Left ventricle myocardium inferior (tissue), 1 donor: Measurements from ENCODE around the gene PHLPP1. TPM values are rescaled to one million over a fixed set of nuclear protein-coding genes. Genes with fewer than 3 reads are reported as not detected.

Experiments
- DNase-seq: peaks from one replicate; pipeline ENCODE4 v3.0.0-alpha.2; 2020
- H3K27ac ChIP-seq: fragments of 200-600 bp; replicated peaks from 2 replicates; pipeline ENCODE4 v1.8.0; 2021
- H3K27me3 ChIP-seq: fragments of 200-600 bp; 2 replicates; pipeline ENCODE4 v1.8.0; 2021; ENCODE audit warnings: low read depth
- H3K36me3 ChIP-seq: fragments of 200-600 bp; 2 replicates; pipeline ENCODE4 v1.8.0; 2021
- H3K4me1 ChIP-seq: fragments of 200-600 bp; 2 replicates; pipeline ENCODE4 v1.8.0; 2021
- H3K4me3 ChIP-seq: fragments of 200-600 bp; 2 replicates; pipeline ENCODE4 v1.8.0; 2021; ENCODE audit warnings: mild to moderate bottlenecking, moderate library complexity
- H3K9me3 ChIP-seq: fragments of 200-600 bp; replicated peaks from 2 replicates; pipeline ENCODE4 v1.8.0; 2021
- intact Hi-C: fragments of 100-400 bp; cut with micrococcal nuclease; formaldehyde crosslinking; loops from one replicate; pipeline ENCODE4 v1.11.0; 2022
- total RNA-seq: library from RNA; stranded (reverse); fragmentation: NEBNext Ultra II Directional; extraction: Animal tissue kit (Norgen Biotek cat#: 25700); gene quantifications from one replicate; pipeline ENCODE4 v1.2.1, GENCODE V29; 2021
- TF ChIP-seq, protein P1 (sequence below): fragments of 200-600 bp; IDR thresholded peaks from 2 replicates; pipeline ENCODE4 v1.8.0; 2021; ENCODE audit warnings: antibody characterized with exemption, mild to moderate bottlenecking, borderline replicate concordance
- donor health status: DM: no; HTN: yes; CAD: no; lungs with severe emphysema.

PHLPP1 gene
- total RNA-seq, 1 donor from 2014 or later, result 5.9 TPM

GRCh38 chr18:62881509-62882016 is 166.2 kb downstream of the PHLPP1 start:
- intact Hi-C loops, result no loop called here
- Histone ChIP-seq H3K4me1 (peaks cover 55% of the 10 kb centered on the region), H3K4me3 (no peak overlapping the region), H3K9me3 (no peaks in the 10 kb centered on the region), H3K36me3 (no peaks in the 10 kb centered on the region), H3K27ac (peak overlapping the region; percentile 28), H3K27me3 (no peaks in the 10 kb centered on the region)
- TF ChIP-seq, protein P1, sequence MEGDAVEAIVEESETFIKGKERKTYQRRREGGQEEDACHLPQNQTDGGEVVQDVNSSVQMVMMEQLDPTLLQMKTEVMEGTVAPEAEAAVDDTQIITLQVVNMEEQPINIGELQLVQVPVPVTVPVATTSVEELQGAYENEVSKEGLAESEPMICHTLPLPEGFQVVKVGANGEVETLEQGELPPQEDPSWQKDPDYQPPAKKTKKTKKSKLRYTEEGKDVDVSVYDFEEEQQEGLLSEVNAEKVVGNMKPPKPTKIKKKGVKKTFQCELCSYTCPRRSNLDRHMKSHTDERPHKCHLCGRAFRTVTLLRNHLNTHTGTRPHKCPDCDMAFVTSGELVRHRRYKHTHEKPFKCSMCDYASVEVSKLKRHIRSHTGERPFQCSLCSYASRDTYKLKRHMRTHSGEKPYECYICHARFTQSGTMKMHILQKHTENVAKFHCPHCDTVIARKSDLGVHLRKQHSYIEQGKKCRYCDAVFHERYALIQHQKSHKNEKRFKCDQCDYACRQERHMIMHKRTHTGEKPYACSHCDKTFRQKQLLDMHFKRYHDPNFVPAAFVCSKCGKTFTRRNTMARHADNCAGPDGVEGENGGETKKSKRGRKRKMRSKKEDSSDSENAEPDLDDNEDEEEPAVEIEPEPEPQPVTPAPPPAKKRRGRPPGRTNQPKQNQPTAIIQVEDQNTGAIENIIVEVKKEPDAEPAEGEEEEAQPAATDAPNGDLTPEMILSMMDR, result no peak
- DNase-seq, result no peak

- TF ChIP-seq, protein P1, result no peak
- peaks cover 33% of the 10 kb centered on the region for H3K4me1 ChIP-seq
- no peaks in the 10 kb centered on the region for H3K9me3 ChIP-seq
- intact Hi-C loops, result no loop called here
- DNase-seq, result no peak
- no peaks in the 10 kb centered on the region for H3K27me3 ChIP-seq
- no peak overlapping the region for H3K4me3 ChIP-seq
- no peak overlapping the region for H3K27ac ChIP-seq
- no peaks in the 10 kb centered on the region for H3K36me3 ChIP-seq
These were observed 168.8 kb downstream of the PHLPP1 start for GRCh38 chr18:62883937-62884735.

- TF ChIP-seq, protein P1, result no peak
- DNase-seq, result no peak
- no peaks in the 10 kb centered on the region for H3K9me3 ChIP-seq
- no peaks in the 10 kb centered on the region for H3K36me3 ChIP-seq
- no peaks in the 10 kb centered on the region for H3K27me3 ChIP-seq
- no peak overlapping the region for H3K27ac ChIP-seq
- peaks cover 31% of the 10 kb centered on the region for H3K4me1 ChIP-seq
- intact Hi-C loops, result no loop called here
- no peak overlapping the region for H3K4me3 ChIP-seq
These were observed 170.5 kb downstream of the PHLPP1 start for GRCh38 chr18:62885804-62886203.

DNA sequence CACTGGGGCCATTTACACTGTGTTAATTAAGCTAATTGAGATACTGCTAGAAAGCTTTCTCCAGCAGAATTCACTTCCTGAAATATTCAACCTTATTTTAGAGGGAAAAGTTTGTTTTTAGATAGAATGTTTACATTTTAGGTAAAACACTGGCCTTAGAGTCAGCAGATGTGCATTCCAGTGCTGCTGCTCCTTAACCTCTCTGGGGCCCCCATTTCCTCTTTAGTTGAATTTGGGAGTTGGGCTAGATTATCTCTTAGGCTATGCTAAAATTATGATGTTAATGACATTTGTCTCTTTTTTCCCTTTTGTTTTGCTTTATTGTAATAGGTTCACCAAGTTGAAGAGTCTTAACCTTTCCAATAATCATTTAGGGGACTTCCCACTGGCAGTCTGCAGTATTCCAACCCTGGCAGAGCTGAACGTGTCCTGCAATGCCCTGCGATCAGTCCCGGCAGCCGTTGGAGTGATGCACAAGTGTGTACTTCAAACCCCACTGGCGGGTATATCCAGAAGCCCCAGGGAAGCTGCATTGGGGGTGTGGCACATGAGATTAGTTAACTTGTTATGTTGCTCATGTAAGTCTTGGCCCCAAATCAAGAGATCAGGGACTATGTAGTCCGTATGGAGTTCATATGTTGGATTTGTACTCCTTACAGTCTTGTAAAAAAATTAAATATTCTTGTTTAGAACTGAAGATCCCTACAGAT is 179.5 kb downstream of the PHLPP1 start:
- no peak for DNase-seq
- no peaks in the 10 kb centered on the region for H3K27me3 ChIP-seq
- H3K4me1 ChIP-seq, result no peaks in the 10 kb centered on the region
- intact Hi-C loops, result no loop called here
- H3K4me3 ChIP-seq, result no peak overlapping the region
- no peak overlapping the region for H3K27ac ChIP-seq
- no peaks in the 10 kb centered on the region for H3K9me3 ChIP-seq
- peaks cover 40% of the 10 kb centered on the region for H3K36me3 ChIP-seq
- TF ChIP-seq, protein P1, result no peak

DNA sequence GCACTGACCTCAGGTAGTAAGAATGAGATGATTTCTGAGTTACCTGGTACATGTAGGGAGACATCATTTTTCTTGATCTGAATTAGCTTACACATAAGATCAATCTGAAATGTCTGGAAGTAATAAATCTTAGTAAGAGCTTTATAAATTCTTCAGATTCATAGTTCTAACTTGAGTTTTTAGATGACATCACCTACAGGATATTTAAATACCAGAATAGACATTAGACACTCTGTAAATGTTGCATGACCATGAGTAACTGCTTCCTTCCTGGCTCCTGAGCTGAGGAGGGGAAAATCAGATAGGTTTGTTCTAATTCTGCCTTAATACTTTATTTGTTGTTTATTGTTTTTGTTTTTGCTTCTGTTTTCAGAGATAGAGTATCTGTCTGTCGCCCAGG is 181.8 kb downstream of the PHLPP1 start:
- Histone ChIP-seq H3K4me3 (no peak overlapping the region), H3K36me3 (peaks cover 41% of the 10 kb centered on the region), H3K27me3 (no peaks in the 10 kb centered on the region), H3K4me1 (peaks cover under 1% of the 10 kb centered on the region), H3K27ac (no peak overlapping the region), H3K9me3 (no peaks in the 10 kb centered on the region)
- intact Hi-C loops, result no loop called here
- TF ChIP-seq, protein P1, result no peak
- DNase-seq, result no peak
